Caco-2 (cell line): ENCODE results near the gene NECAB2. TPM values are rescaled to one million over a fixed set of nuclear protein-coding genes. Genes with fewer than 3 reads are reported as not detected.

Source experiments
- BruUV-seq: library from RNA; stranded (reverse); fragments of 400-500 nt; replicated peaks from 2 replicates; lab custom pipeline; 2021; lab: Mats Ljungman, UMichigan
- CTCF ChIA-PET: fragments of 300-600 bp; sonication (Branson Sonifier 250); formaldehyde crosslinking; loops from one replicate; lab custom pipeline; 2022; ENCODE audit warnings: antibody characterized with exemption; lab: Charles Lee
- POLR2A ChIA-PET: fragments of 300-600 bp; sonication (Branson Sonifier 250); formaldehyde crosslinking; loops from one replicate; lab custom pipeline; 2022; ENCODE audit warnings: antibody characterized with exemption; lab: Charles Lee
- DNase-seq, 2 experiments: peaks; one replicate each; pipeline versions ENCODE4 v3.0.0 to v3.0.0-alpha.2; 2020 to 2022
- H3K27me3 ChIP-seq: replicated peaks from 2 replicates; pipeline ENCODE4 v1.6.0; 2011; ENCODE audit warnings: low read length; ENCODE audit not compliant: control insufficient read depth, insufficient read depth
- H3K36me3 ChIP-seq: 2 replicates; pipeline ENCODE4 v1.5.1; 2011; ENCODE audit warnings: low read length; ENCODE audit not compliant: control insufficient read depth, insufficient read depth
- H3K4me1 ChIP-seq: fragments of 250-450 bp; sonication (Bioruptor Pico); 2 replicates; pipeline ENCODE4 v1.5.1; 2020; ENCODE audit warnings: mild to moderate bottlenecking
- H3K4me3 ChIP-seq: 2 replicates; pipeline ENCODE4 v1.5.1; 2011; ENCODE audit warnings: low read depth, mild to moderate bottlenecking, control low read depth, low read length
- H3K9me3 ChIP-seq: fragments of 250-450 bp; sonication (Bioruptor Pico); 2 replicates; pipeline ENCODE4 v1.5.1; 2020; ENCODE audit warnings: mild to moderate bottlenecking, moderate library complexity
- H3K27ac Mint-ChIP-seq: one replicate; pipeline ENCODE4 v1.8.0; 2022; ENCODE audit warnings: mixed read lengths; ENCODE audit not compliant: unreplicated experiment
- H3K27me3 Mint-ChIP-seq: one replicate; pipeline ENCODE4 v1.8.0; 2022; ENCODE audit warnings: mixed read lengths; ENCODE audit not compliant: insufficient read depth, unreplicated experiment
- H3K36me3 Mint-ChIP-seq: one replicate; pipeline ENCODE4 v1.8.0; 2022; ENCODE audit warnings: mild to moderate bottlenecking, mixed read lengths; ENCODE audit not compliant: insufficient read depth, unreplicated experiment
- H3K4me1 Mint-ChIP-seq: one replicate; pipeline ENCODE4 v1.8.0; 2022; ENCODE audit warnings: low read depth, mixed read lengths; ENCODE audit not compliant: unreplicated experiment
- H3K4me3 Mint-ChIP-seq: one replicate; pipeline ENCODE4 v1.8.0; 2022; ENCODE audit warnings: mild to moderate bottlenecking, moderate library complexity, mixed read lengths; ENCODE audit not compliant: unreplicated experiment
- H3K9me3 Mint-ChIP-seq: one replicate; pipeline ENCODE4 v1.8.0; 2022; ENCODE audit warnings: mixed read lengths; ENCODE audit not compliant: unreplicated experiment
- intact Hi-C: fragments of 100-400 bp; cut with micrococcal nuclease; formaldehyde crosslinking; loops from one replicate; pipeline ENCODE4 v1.10.0; 2022; ENCODE audit not compliant: unreplicated experiment
- total RNA-seq: library from RNA; stranded (reverse); gene quantifications from 2 replicates; pipeline ENCODE4 v1.2.3, GENCODE V29; 2022
- TF ChIP-seq, protein P1 (sequence below), 2 experiments: fragments of 200-600 bp in 1 of 2; IDR thresholded peaks; 1 replicate in 1 of 2; 2 replicates in 1 of 2; pipeline versions ENCODE4 v1.5.1 to v1.8.0; 2011 to 2022; ENCODE audit warnings: antibody characterized with exemption in 1 of 2, control low read depth in 1 of 2, inconsistent platforms in 1 of 2, low read depth in 1 of 2, low read length in 1 of 2, mild to moderate bottlenecking in 1 of 2, moderate library complexity in 1 of 2; ENCODE audit not compliant: insufficient read depth in 1 of 2, severe bottlenecking in 1 of 2, unreplicated experiment in 1 of 2

NECAB2 gene
- total RNA-seq, 1 experiment from 2014 or later = 0.68 TPM

DNA sequence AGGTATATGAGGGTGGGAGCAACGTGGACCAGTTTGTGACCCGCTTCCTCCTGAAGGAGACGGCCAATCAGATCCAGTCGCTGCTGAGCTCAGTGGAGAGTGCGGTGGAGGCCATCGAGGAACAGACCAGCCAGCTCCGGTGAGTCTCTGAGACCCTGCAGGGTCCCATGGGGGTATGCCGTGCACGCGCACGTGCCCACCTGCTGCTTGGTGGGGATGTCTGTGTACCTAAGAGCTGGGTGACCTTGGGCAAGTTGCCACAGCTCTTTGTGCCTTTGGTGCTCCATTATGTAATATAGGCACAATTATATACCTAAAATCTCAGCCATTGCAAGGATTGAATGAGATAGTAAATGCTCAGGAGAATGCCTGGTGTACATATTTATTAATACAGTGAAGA lies 22.4 kb downstream of the NECAB2 start:
- no peaks in the 10 kb centered on the region for H3K4me1 Mint-ChIP-seq
- POLR2A ChIA-PET = no interaction called here
- no TSS peak for BruUV-seq
- intact Hi-C loops = no loop called here
- 0 out of 2 replicates have a peak, but pooled peaks cover 4% of the 10 kb centered on the region for H3K9me3 ChIP-seq
- H3K4me3 Mint-ChIP-seq = no peak overlapping the region
- TF ChIP-seq, protein P1, sequence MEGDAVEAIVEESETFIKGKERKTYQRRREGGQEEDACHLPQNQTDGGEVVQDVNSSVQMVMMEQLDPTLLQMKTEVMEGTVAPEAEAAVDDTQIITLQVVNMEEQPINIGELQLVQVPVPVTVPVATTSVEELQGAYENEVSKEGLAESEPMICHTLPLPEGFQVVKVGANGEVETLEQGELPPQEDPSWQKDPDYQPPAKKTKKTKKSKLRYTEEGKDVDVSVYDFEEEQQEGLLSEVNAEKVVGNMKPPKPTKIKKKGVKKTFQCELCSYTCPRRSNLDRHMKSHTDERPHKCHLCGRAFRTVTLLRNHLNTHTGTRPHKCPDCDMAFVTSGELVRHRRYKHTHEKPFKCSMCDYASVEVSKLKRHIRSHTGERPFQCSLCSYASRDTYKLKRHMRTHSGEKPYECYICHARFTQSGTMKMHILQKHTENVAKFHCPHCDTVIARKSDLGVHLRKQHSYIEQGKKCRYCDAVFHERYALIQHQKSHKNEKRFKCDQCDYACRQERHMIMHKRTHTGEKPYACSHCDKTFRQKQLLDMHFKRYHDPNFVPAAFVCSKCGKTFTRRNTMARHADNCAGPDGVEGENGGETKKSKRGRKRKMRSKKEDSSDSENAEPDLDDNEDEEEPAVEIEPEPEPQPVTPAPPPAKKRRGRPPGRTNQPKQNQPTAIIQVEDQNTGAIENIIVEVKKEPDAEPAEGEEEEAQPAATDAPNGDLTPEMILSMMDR (IDR thresholded peaks at IDR 0.05; ENCODE audit: insufficient read depth in 1 of 2, low read depth in 1 of 2, low read length in 1 of 2, severe bottlenecking in 1 of 2, unreplicated experiment in 1 of 2) = no peak
- H3K9me3 Mint-ChIP-seq = no peaks in the 10 kb centered on the region
- no peaks in the 10 kb centered on the region for H3K27me3 ChIP-seq
- no peak overlapping the region for H3K4me3 ChIP-seq
- no peak for DNase-seq
- peaks cover 28% of the 10 kb centered on the region for H3K27me3 Mint-ChIP-seq
- no peak overlapping the region for H3K27ac Mint-ChIP-seq
- no peaks in the 10 kb centered on the region for H3K36me3 ChIP-seq
- H3K4me1 ChIP-seq = no peaks in the 10 kb centered on the region
- CTCF ChIA-PET = interaction anchor here (0.7 kb wide), 1 partner anchor 185 kb away, joined by 3 read pairs; no protein-coding TSS in a partner anchor
- no peaks in the 10 kb centered on the region for H3K36me3 Mint-ChIP-seq

DNA sequence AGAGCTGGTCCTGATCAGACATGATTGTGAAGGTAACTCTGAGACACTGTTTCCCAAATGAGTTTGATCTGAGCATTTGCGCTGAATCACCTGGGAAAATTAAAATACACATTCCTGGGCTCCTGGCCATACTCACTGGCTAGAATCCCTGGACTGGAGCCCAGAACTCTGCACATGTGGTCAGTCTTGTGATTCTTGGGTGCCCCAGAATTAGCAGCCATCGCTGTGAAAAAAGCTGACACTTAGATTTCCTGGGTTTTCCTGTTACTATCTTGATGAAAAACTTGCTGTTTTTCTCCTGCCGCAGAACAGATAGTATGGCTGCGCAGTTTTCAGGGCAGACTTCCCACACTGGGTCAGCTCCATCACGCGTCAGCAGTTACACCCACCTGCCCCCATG lies 24.6 kb downstream of the NECAB2 start:
- Histone ChIP-seq H3K36me3 (no peaks in the 10 kb centered on the region), H3K9me3 (0 out of 2 replicates have a peak, but pooled peaks cover 4% of the 10 kb centered on the region), H3K4me1 (no peaks in the 10 kb centered on the region), H3K27me3 (no peaks in the 10 kb centered on the region), H3K4me3 (no peak overlapping the region)
- no peak for DNase-seq
- no peaks in the 10 kb centered on the region for H3K36me3 Mint-ChIP-seq
- no TSS peak for BruUV-seq
- no peak overlapping the region for H3K27ac Mint-ChIP-seq
- POLR2A ChIA-PET = no interaction called here
- intact Hi-C loops = no loop called here
- no peaks in the 10 kb centered on the region for H3K9me3 Mint-ChIP-seq
- CTCF ChIA-PET = no interaction called here
- H3K27me3 Mint-ChIP-seq = peaks cover 24% of the 10 kb centered on the region
- H3K4me3 Mint-ChIP-seq = no peak overlapping the region
- H3K4me1 Mint-ChIP-seq = no peaks in the 10 kb centered on the region
- TF ChIP-seq, protein P1 (IDR thresholded peaks at IDR 0.05; ENCODE audit: insufficient read depth in 1 of 2, low read depth in 1 of 2, low read length in 1 of 2, severe bottlenecking in 1 of 2, unreplicated experiment in 1 of 2) = no peak

DNA sequence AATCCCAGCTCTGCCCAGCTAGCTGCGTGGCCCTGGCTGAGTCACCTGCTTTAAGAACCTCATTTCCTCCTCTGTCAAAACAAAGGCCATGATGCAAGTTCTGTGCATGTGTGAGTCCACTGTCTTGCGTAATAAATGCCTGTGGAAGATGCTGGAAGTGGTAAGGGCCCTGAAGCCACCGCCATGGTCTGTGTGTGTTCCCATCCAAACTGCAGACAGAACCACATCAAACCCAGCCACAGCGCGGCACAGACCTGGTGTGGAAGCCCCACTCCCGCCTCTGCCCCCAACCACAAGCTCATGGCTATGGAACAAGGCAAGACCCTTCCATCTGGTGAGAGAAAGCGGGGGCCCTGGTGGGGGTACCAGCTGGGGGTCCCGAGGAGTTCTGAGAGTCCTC lies 26.0 kb downstream of the NECAB2 start:
- H3K9me3 ChIP-seq = 0 out of 2 replicates have a peak, but pooled peaks cover 4% of the 10 kb centered on the region
- H3K27me3 ChIP-seq = no peaks in the 10 kb centered on the region
- CTCF ChIA-PET = interaction anchor here (0.5 kb wide), 1 partner anchor 224 kb away, joined by 4 read pairs; no protein-coding TSS in a partner anchor
- DNase-seq = peak in 1 of 2 experiments; percentile 36
- Mint-ChIP-seq H3K27me3 (peaks cover 12% of the 10 kb centered on the region), H3K36me3 (no peaks in the 10 kb centered on the region), H3K4me3 (no peak overlapping the region), H3K4me1 (no peaks in the 10 kb centered on the region), H3K27ac (peak overlapping the region; percentile 9), H3K9me3 (no peaks in the 10 kb centered on the region)
- TF ChIP-seq, protein P1 (IDR thresholded peaks at IDR 0.05; ENCODE audit: insufficient read depth in 1 of 2, low read depth in 1 of 2, low read length in 1 of 2, severe bottlenecking in 1 of 2, unreplicated experiment in 1 of 2) = no peak
- POLR2A ChIA-PET = no interaction called here
- no peak overlapping the region for H3K4me3 ChIP-seq
- intact Hi-C loops = no loop called here
- no peaks in the 10 kb centered on the region for H3K4me1 ChIP-seq
- no TSS peak for BruUV-seq
- H3K36me3 ChIP-seq = no peaks in the 10 kb centered on the region
